Measurements from ENCODE around the gene UBE3C.

UBE3C gene

DNA sequence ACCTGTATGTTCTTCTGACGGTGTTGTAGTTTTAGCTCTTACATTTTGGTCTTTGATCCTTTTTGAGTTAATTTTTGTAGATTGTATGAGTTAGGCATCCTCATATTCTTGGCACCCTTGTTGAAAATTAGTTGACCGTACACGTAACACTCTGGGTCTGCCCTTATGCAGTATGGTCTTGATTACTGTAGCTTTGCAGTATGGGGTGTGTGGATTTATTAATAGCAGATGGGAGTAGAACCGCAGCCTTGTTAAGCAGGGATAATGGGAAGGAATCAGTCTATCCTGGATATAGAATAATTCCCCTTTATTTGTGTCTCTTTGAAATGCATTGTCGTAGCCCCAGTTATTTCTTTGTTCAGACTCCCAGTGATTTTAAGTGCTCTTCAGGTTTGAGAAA lies 95.5 kb downstream of the UBE3C start:
- peaks cover 1% of the 10 kb centered on the region for H3K4me1 ChIP-seq (ENCODE audit: control insufficient read depth, insufficient read depth, low read depth, low read length)
- no peak overlapping the region for H2BK120ac ChIP-seq (ENCODE audit: low read depth, low read length)
- H3K36me3 ChIP-seq (ENCODE audit: control insufficient read depth in 1 of 2, insufficient read depth in 2 of 2, low read depth in 1 of 2, low read length in 2 of 2), result peaks cover 22 to 51% of the 10 kb centered on the region in 2 experiments
- H3K79me1 ChIP-seq (replicated peaks; ENCODE audit: low read length, poor library complexity, severe bottlenecking), result peaks cover 33% of the 10 kb centered on the region
- H2BK5ac ChIP-seq (ENCODE audit: low read depth, low read length, poor library complexity, severe bottlenecking), result no peak overlapping the region
- no peaks in the 10 kb centered on the region for H3K27me3 ChIP-seq (ENCODE audit: control insufficient read depth in 1 of 2, insufficient read depth in 1 of 2, low read length in 2 of 2)
- 95% methylated on average over 5 of the region's 5 CpGs for WGBS
- no peak overlapping the region for H4K8ac ChIP-seq (ENCODE audit: low read length)
- no peak overlapping the region for H2AFZ ChIP-seq (ENCODE audit: low read depth, low read length)
- no peak overlapping the region for H3K27ac ChIP-seq (ENCODE audit: low read length, poor library complexity, severe bottlenecking)
- H3K14ac ChIP-seq (ENCODE audit: low read length in 2 of 2), result no peak overlapping the region
- DNase-seq, result no peak
- no peak overlapping the region for H3K4me2 ChIP-seq (ENCODE audit: low read length, poor library complexity, severe bottlenecking)
- no peak overlapping the region for H3K23ac ChIP-seq (ENCODE audit: low read length in 2 of 2)
- no peak overlapping the region for H3K4ac ChIP-seq (ENCODE audit: low read depth in 1 of 2, low read length in 2 of 2)
- H3K4me3 ChIP-seq (ENCODE audit: insufficient read depth in 1 of 2, low read depth in 1 of 2, low read length in 2 of 2), result no peak overlapping the region
- H2BK12ac ChIP-seq (ENCODE audit: low read length in 2 of 2), result no peak overlapping the region
- H3K9ac ChIP-seq (ENCODE audit: low read length), result no peak overlapping the region
- no peak overlapping the region for H2BK15ac ChIP-seq (ENCODE audit: low read depth, poor library complexity, severe bottlenecking)
- no peak overlapping the region for H3K18ac ChIP-seq (ENCODE audit: low read depth in 1 of 2, low read length in 2 of 2)
- H2AK5ac ChIP-seq (ENCODE audit: low read length, severe bottlenecking), result no peak overlapping the region
- no peak overlapping the region for H4K91ac ChIP-seq (ENCODE audit: low read length)
- no peaks in the 10 kb centered on the region for H3K9me3 ChIP-seq (ENCODE audit: control insufficient read depth, low read length)

DNA sequence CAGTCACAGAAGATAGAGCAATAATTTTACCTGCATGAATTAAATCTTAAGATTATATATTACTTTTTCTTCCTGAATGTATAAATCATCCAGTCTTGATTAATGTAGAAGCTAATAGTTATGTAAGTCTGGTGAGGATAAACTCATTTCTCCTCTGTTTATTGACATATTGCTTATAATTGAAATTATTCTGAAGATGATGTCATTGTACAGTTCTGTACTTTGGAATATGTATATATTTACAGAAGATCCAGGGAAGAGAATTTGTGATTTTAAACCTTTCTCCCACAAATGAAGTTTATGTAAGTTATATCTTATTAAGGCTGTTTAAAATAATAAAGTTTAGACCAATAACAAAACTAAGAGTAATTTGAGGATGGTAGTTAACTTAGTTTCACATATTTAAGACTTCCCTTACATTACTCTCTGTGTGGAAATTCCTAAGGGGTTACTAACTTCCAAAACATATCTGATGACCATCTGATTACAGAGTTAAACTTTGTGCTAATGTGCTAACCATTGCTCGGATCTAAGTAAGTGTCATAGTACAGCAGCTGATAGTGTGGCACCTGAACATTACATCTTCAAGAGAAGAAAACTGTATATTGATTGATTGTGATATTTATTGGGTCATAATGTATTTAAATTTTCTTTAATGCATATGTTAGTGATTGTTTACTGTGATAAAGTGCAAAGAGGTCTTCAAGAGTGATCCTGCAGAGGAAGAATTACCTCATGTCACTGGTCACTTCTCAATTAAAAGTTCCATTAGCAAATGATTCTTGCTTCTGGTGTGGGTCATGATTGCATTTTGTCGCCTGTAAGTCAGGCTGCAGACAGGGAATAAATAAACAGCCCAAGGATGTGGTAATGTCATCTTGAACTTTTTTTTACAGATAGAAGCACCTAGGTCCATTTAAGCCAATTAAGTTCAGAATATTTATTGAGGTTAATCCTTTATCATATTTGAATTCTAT lies 96.9 kb downstream of the UBE3C start:
- Histone ChIP-seq H3K27ac (ENCODE audit: low read length, poor library complexity, severe bottlenecking) (no peak overlapping the region), H3K4me2 (ENCODE audit: low read length, poor library complexity, severe bottlenecking) (no peak overlapping the region), H3K9me3 (ENCODE audit: control insufficient read depth, low read length) (no peaks in the 10 kb centered on the region), H3K14ac (ENCODE audit: low read length in 2 of 2) (no peak overlapping the region), H2BK12ac (ENCODE audit: low read length in 2 of 2) (no peak overlapping the region), H4K91ac (ENCODE audit: low read length) (no peak overlapping the region), H2BK5ac (ENCODE audit: low read depth, low read length, poor library complexity, severe bottlenecking) (no peak overlapping the region), H3K36me3 (ENCODE audit: control insufficient read depth in 1 of 2, insufficient read depth in 2 of 2, low read depth in 1 of 2, low read length in 2 of 2) (peaks cover 29 to 57% of the 10 kb centered on the region in 2 experiments), H4K8ac (ENCODE audit: low read length) (no peak overlapping the region), H2BK15ac (ENCODE audit: low read depth, poor library complexity, severe bottlenecking) (no peak overlapping the region), H3K23ac (ENCODE audit: low read length in 2 of 2) (no peak overlapping the region), H3K4me1 (ENCODE audit: control insufficient read depth, insufficient read depth, low read depth, low read length) (peaks cover 1% of the 10 kb centered on the region), H2AFZ (ENCODE audit: low read depth, low read length) (no peak overlapping the region), H3K9ac (ENCODE audit: low read length) (peak overlapping the region; percentile 9), H3K4me3 (ENCODE audit: insufficient read depth in 1 of 2, low read depth in 1 of 2, low read length in 2 of 2) (no peak overlapping the region), H3K27me3 (ENCODE audit: control insufficient read depth in 1 of 2, insufficient read depth in 1 of 2, low read length in 2 of 2) (no peaks in the 10 kb centered on the region), H2BK120ac (ENCODE audit: low read depth, low read length) (no peak overlapping the region), H3K79me1 (replicated peaks; ENCODE audit: low read length, poor library complexity, severe bottlenecking) (peaks cover 36% of the 10 kb centered on the region), H3K4ac (ENCODE audit: low read depth in 1 of 2, low read length in 2 of 2) (no peak overlapping the region), H3K18ac (ENCODE audit: low read depth in 1 of 2, low read length in 2 of 2) (no peak overlapping the region), H2AK5ac (ENCODE audit: low read length, severe bottlenecking) (no peak overlapping the region)
- 0% methylated on average over 1 of the region's 2 CpGs for WGBS
- peak; percentile 48 for DNase-seq

DNA sequence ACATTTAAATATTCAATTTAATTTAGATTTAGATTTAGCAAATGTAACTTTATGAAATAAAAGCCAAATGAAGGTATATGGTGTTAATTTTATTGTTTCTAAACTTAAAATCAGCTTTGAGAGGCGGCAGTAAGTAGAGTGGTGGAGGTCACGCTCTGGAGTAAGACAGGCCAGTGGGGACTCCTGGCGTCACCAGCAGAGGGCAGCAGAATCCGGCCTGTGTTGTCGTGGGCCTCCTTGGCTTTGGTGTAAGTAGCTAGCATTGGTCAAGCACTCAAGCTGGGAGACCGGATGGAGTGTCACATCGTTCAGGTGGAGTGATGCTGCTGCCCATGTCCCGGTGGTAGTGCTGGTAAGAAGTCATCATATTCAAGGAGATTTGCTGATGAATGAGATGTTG lies 99.4 kb downstream of the UBE3C start:
- H4K8ac ChIP-seq (ENCODE audit: low read length), result no peak overlapping the region

DNA sequence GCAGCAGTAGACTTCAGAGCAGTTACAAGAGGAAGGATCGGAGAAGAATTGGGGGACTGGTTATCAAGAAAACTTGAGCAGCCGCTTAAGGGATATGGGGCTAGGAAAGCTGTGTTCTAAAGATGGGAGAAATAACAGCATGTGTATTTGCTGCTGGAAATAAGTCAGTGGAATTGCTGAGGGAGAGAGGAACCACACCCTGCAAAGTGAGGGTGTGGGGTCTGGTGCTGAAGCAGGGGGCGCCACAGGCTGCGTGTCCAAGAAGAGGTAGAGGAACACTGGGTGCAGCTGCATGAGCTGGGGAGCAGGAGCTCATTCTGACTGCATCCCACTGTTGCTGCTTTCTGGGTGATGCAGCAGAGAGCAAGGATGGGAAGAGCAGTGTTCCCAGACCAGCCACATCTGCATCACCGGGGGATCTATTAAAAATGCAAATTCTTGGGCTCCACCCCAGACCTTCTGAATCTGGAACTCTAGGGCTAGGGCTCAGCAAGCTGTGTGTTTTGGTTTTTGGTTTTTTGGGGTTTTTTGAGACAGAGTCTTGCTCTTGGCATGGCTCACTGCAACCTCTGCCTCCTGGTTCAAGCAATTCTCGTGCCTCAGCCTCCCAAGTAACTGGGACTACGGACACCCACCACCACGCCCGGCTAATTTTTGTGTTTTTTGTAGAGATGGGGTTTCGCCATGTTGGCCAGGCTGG lies 101.0 kb downstream of the UBE3C start:
- Histone ChIP-seq H3K4me1 (ENCODE audit: control insufficient read depth, insufficient read depth, low read depth, low read length) (peaks cover 3% of the 10 kb centered on the region), H2AFZ (ENCODE audit: low read depth, low read length) (no peak overlapping the region), H3K4me2 (ENCODE audit: low read length, poor library complexity, severe bottlenecking) (no peak overlapping the region), H4K8ac (ENCODE audit: low read length) (no peak overlapping the region), H3K36me3 (ENCODE audit: control insufficient read depth in 1 of 2, insufficient read depth in 2 of 2, low read depth in 1 of 2, low read length in 2 of 2) (peaks cover 33 to 54% of the 10 kb centered on the region in 2 experiments), H2BK120ac (ENCODE audit: low read depth, low read length) (no peak overlapping the region), H4K91ac (ENCODE audit: low read length) (no peak overlapping the region), H3K27ac (ENCODE audit: low read length, poor library complexity, severe bottlenecking) (no peak overlapping the region), H3K4me3 (ENCODE audit: insufficient read depth in 1 of 2, low read depth in 1 of 2, low read length in 2 of 2) (no peak overlapping the region), H2BK5ac (ENCODE audit: low read depth, low read length, poor library complexity, severe bottlenecking) (no peak overlapping the region), H3K14ac (ENCODE audit: low read length in 2 of 2) (no peak overlapping the region), H3K4ac (ENCODE audit: low read depth in 1 of 2, low read length in 2 of 2) (no peak overlapping the region), H2BK12ac (ENCODE audit: low read length in 2 of 2) (no peak overlapping the region), H3K27me3 (ENCODE audit: control insufficient read depth in 1 of 2, insufficient read depth in 1 of 2, low read length in 2 of 2) (no peaks in the 10 kb centered on the region), H3K79me1 (replicated peaks; ENCODE audit: low read length, poor library complexity, severe bottlenecking) (peaks cover 33% of the 10 kb centered on the region), H2BK15ac (ENCODE audit: low read depth, poor library complexity, severe bottlenecking) (no peak overlapping the region), H3K9ac (ENCODE audit: low read length) (no peak overlapping the region), H2AK5ac (ENCODE audit: low read length, severe bottlenecking) (no peak overlapping the region), H3K9me3 (ENCODE audit: control insufficient read depth, low read length) (no peaks in the 10 kb centered on the region), H3K23ac (ENCODE audit: low read length in 2 of 2) (no peak overlapping the region), H3K18ac (ENCODE audit: low read depth in 1 of 2, low read length in 2 of 2) (no peak overlapping the region)
- DNase-seq, result no peak
- WGBS, result over 99% methylated on average over 10 of the region's 10 CpGs

More for the DNA sequence above, 99.4 kb downstream of the UBE3C start:
- Histone ChIP-seq H3K27ac (ENCODE audit: low read length, poor library complexity, severe bottlenecking) (no peak overlapping the region), H3K9ac (ENCODE audit: low read length) (no peak overlapping the region), H4K91ac (ENCODE audit: low read length) (no peak overlapping the region), H3K36me3 (ENCODE audit: control insufficient read depth in 1 of 2, insufficient read depth in 2 of 2, low read depth in 1 of 2, low read length in 2 of 2) (peaks cover 26 to 53% of the 10 kb centered on the region in 2 experiments), H2BK120ac (ENCODE audit: low read depth, low read length) (no peak overlapping the region), H2BK15ac (ENCODE audit: low read depth, poor library complexity, severe bottlenecking) (no peak overlapping the region), H3K23ac (ENCODE audit: low read length in 2 of 2) (no peak overlapping the region), H2BK5ac (ENCODE audit: low read depth, low read length, poor library complexity, severe bottlenecking) (no peak overlapping the region), H2BK12ac (ENCODE audit: low read length in 2 of 2) (no peak overlapping the region), H3K9me3 (ENCODE audit: control insufficient read depth, low read length) (no peaks in the 10 kb centered on the region), H2AK5ac (ENCODE audit: low read length, severe bottlenecking) (no peak overlapping the region), H3K27me3 (ENCODE audit: control insufficient read depth in 1 of 2, insufficient read depth in 1 of 2, low read length in 2 of 2) (no peaks in the 10 kb centered on the region), H3K4me2 (ENCODE audit: low read length, poor library complexity, severe bottlenecking) (no peak overlapping the region), H3K4ac (ENCODE audit: low read depth in 1 of 2, low read length in 2 of 2) (no peak overlapping the region), H2AFZ (ENCODE audit: low read depth, low read length) (no peak overlapping the region), H3K18ac (ENCODE audit: low read depth in 1 of 2, low read length in 2 of 2) (no peak overlapping the region), H3K4me1 (ENCODE audit: control insufficient read depth, insufficient read depth, low read depth, low read length) (peaks cover 1% of the 10 kb centered on the region), H3K4me3 (ENCODE audit: insufficient read depth in 1 of 2, low read depth in 1 of 2, low read length in 2 of 2) (no peak overlapping the region), H3K14ac (ENCODE audit: low read length in 2 of 2) (no peak overlapping the region), H3K79me1 (replicated peaks; ENCODE audit: low read length, poor library complexity, severe bottlenecking) (peaks cover 34% of the 10 kb centered on the region)
- 97% methylated on average over 8 of the region's 8 CpGs for WGBS
- no peak for DNase-seq

Data from mesenchymal stem cell (in vitro differentiated cells and primary cell).